Hypothalamus (tissue), 51 donors: Measurements from ENCODE around the gene RGS9BP.
A peak's percentile ranks its signal among the peaks of the same experiment; 100 is the strongest.

Source experiments
- DNase-seq, 51 donors: peaks; one replicate each; lab custom pipeline; 2025; lab: John Stamatoyannopoulos, UW

RGS9BP gene

DNA sequence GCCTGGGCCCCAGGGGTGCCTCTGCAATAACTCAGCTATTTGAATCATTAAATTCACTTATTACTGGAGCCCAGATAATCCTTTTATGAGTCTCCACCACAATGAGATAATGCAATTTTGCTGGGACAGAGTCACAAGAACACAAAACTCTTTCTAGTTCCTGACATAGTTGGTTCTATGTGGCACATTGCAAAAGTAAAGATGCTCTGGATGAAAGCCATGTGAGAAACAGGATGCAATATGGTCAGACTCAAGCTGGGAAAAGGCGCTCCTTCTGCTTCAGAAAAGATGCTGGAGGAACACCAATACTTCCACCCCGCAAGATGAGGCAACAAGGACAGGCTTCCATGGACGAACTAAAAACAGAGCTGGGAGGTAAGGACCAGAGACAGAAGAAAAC, 6.3 kb upstream of the RGS9BP start:
- DNase-seq: no peak

DNA sequence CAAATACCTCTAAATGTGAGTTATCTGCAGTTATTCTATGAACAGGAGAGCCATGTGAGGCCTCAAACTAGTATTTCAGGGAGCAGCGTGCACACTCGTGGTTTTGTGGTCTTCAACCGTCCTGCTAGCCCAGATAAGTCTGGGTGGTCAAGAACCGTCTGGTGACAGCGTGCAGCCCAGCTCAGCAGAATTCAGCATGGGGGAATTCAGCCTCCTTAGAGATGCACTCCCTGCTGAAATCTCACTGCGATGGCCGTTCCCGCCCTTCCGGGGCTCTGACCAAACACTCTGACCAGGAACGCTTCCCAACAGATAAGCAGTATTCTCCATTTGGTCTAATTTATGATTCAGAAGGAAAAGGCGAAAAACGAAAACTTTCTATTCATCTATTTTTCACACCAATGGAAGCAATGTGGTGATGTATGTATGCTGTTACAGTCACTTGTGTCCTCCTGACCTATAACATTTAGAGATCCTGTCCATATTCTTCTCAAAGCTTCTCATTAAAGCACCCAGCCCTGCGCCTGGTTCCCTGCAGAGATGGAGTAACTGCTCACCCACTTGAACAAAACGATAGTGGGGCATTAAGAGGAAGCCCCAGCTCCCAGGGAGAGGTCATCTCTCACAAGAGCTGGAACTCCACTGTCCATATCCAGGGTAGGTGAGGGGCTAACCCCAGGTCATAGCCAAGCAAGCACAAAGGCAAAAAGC, 3.6 kb upstream of the RGS9BP start:
- no peak for DNase-seq

DNA sequence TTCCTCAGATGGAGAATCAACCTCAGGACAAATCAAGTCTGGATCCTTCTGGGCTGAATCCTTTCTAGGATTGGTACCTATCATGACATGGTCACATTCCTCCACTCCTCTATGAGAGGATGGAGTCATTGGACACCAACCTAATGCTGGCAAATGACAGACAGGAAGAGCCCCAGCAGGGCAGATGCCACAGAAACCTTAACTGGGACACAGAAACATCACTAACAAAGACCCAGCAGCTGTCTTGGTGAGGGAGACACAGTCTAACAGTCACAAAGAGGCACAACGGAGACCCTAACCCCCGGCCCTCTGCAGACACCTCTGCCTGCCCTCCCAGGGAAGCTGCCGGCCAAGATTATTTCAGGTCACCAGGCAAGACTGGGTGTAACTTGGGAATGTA, 2.8 kb upstream of the RGS9BP start:
- DNase-seq: no peak

DNA sequence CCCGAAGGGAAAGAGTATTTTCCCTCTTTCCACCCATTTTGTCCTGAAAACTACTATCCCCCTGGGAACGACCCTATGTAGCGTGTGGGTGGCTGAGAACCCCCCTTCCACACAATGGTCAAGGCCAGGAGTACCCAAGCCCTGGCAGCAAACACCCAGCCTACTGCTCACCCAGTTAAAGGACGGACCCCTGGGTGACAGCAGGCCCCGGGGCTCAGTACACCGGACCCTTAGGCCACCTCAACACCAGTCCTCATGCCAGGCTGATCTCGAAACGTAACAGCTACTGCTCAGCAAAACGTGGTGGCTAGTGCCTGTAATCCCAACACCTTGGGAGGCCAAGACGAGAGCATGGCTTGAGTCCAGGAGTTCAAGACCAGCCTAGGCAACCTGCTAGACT, 2.1 kb upstream of the RGS9BP start:
- DNase-seq: no peak

DNA sequence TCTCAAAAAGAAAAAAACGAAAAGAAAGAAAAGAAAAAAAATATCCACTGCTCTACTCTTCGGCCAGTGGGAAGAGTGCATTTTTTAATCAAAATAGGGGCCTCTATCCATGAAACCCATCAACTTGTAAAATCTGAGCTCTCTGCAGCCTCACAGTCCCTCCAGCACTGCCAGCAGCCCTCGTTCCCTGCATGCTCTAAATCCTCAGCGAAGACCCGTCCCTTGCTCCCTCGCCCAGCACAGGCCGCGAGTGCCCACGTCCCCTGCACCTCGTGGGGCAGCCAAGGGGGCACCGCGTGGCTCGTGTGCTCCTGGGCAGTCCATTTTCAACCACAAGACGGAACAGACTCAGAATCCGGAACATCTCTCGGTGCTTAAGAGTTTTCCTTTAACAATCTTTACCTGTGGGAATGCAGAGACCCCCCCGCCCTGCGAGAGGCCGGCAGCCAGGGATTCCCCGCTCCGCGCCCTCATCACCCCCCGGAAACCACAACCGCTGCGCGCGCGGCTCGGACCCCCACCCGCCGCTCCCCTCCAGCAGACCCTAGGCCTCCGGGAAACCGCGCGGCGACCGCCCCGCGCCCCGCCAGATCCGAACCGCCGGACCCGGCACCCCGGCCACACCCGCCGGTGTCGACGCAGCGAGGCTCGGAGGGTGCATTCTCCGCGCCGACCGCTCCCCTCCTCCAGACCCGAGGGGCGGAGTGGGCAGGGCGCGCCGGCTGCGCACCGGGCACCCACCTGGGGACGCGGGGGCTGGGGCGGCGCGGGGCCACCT, 1.3 kb upstream of the RGS9BP start:
- peak in 1 of 51 donors; percentile 29 for DNase-seq

DNA sequence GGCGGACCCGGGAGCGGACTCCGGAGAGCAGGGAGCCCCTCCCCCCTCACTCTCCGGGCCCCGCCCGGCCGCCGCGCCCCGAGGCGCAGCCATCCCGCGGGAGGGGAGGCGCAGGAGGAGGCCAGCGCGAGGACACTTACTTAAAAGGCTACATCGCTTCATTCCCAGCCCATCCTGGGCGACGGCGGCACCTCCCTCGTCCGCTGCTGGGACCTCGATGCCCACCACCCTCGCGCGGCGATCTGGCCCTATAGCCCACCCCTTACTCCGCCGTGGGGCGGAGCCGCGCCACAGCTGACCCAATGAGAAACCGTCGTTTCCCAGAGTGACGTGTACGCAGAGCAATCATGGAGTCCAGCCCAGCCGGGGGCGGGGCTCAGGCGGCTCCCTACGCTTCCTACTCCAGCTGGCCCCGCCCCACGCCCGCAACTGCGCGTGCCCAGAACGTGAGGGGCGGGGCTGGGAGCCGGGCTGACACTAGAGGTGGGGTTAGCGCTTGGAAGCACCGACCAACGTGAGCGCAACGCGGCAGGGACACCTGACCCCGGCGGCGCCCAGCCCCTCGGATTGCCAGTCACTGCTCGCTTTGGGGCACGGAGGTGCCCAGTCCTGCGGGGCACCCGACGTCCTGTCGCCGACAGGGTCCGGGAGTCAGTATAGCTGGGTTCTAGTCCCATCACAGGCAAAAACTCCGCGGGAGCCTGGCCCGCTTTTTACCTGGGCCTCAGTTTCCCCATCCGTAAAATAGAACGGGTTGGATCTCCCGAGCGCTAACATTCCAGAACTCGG, 523 bp upstream of the RGS9BP start, which contains the start of gene ANKRD27:
TSS of gene ANKRD27 (minus strand) at position 250 of the 789 bp plus-strand sequence. CDS start 16,165 bp downstream, outside the sequence.
- peak; percentile 60 to 99 (median 95) for DNase-seq

DNA sequence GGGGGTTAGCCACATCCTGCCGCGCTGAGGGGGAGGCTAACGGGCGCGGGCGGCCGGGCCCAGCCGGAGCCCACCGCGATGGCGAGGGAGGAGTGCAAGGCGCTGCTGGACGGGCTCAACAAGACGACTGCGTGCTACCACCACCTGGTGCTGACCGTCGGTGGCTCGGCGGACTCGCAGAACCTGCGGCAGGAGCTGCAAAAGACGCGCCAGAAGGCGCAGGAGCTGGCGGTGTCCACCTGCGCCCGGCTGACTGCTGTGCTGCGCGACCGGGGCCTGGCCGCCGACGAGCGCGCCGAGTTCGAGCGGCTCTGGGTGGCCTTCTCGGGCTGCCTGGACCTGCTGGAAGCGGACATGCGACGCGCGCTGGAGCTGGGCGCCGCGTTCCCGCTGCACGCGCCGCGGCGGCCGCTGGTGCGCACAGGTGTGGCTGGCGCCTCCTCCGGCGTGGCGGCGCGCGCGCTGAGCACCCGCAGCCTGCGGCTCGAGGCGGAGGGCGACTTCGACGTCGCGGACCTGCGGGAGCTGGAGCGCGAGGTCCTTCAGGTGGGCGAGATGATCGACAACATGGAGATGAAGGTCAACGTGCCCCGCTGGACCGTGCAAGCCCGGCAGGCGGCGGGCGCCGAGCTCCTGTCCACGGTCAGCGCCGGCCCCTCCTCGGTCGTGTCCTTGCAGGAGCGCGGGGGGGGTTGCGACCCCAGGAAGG, 692 bp downstream of the RGS9BP start:
- DNase-seq: peak in 1 of 51 donors; percentile 5

DNA sequence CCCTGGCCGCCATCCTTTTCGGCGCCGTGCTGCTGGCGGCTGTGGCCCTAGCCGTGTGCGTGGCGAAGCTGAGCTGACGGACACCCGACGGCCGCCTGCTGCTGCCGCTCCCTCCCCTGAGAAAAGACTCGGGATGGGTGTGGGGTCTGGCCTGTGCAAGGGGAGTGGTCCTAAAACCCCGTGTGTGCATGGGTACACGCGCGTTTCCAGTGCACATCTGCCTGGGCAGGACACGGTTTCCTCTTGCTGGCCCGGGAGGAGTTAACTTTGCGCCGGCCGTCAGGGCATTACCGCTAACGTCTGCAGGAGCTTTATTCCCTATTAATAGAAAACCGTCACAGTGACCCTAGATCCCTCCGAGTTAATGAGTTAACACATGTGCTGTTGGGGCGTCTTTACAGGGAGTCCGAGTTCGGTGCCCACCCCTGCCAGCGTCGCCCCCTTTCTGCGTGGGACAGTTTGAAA, 1.3 kb downstream of the RGS9BP start:
- DNase-seq: no peak

DNA sequence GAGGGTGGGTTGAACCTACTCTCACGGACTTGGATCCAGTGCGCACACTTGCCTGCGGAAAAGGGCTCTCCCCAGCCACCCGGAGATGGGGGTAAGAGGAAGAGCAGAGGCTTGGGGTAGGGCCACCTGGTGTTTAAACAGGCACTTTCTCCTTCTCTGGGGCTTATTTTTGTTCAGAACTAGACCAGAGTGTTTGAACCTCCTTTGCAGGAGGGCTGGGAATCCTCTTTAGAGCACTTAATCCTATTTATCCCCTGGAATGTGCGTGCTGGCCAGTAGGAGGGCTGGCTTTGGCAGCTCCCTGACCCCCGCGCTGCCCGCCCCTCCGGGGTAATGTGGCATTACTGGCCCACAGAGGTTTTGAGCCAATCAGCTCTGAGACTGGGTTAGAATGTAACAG, 2.0 kb downstream of the RGS9BP start:
- peak in 1 of 51 donors; percentile 21 for DNase-seq

DNA sequence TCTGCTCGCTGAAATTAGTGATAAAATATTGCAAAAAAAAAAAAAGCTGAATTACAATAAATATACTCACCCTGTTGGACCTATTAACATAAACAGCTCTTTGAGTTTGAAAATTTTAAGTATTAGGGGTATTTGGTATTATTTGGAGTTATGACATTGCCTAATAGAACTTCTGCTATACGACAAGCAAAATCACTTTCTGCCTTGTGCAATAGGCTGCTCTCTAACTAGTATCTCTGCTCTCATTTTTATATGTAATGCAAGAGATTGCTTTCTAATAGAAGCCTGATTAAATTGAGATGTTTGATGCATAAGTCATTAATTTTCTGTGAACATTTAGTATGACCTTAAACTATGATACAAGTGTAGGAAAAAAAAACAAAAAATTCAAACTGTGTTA, 5.3 kb downstream of the RGS9BP start:
- no peak for DNase-seq

DNA sequence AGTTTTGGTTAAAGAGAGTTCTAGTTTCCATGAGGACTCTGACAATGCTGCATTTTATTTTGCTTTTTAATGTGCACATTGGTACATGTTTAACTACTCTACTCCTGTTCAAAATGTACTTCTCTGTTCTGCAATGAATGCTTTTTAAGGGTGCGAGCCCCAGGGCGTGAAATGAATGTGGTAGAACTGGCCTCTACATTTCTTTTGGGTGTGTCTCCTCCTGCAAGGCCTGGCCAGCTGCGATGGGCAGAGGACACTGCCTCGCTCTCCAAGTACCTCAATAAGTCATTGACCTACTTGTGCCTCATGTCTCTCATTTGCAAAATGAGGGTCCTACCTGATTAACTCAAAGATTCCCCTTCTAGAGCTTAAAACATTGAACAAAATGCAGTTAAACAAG, 6.7 kb downstream of the RGS9BP start:
- DNase-seq: no peak

DNA sequence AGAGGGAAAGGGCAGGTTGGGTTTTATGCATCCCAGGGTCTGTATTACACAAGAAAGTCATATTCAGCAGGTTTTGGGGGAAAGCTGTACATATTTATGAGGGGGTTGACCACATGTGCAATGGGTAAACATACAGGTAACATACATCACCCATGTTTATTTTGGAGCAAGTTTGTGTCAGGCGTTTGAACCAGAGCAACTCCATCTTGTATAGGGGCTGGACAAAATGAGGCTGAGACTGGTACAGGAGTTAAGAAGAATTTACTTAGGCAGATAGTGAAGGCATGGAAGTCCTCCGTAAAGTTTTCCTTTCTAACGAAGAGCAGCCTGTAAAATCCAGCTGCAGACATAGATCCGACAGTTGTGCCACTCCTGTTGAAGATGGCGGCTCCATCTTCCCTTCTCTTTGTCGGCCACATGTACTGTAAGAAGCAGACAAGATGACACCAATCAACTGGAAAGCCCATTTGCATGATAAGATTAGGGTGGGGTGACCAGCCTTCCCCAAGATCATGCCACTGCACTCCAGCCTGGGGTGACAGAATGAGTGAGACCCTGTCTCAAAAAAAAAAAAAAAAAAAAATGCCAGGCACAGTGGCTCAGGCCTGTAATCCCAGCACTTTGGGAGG, 11.3 kb downstream of the RGS9BP start:
- no peak for DNase-seq

DNA sequence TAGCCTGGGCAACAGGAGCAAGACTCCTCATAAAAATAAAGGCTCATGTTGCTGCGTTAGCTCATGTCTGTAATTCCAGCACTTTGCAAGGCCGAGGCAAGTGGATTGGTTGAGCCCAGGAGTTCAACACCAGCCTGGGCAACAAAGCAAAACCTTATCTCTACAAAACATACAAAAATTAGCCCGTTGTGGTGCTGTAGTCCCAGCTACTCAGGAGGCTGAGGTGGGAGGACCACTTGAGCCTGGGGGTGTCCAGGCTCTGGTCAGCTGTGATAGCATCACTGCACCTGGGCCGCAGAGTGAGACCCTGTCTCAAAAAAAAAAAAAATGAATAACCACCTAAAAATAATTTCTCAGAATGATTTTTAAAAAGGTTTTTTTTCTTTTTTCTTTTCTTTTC, 12.0 kb downstream of the RGS9BP start:
- DNase-seq: no peak

DNA sequence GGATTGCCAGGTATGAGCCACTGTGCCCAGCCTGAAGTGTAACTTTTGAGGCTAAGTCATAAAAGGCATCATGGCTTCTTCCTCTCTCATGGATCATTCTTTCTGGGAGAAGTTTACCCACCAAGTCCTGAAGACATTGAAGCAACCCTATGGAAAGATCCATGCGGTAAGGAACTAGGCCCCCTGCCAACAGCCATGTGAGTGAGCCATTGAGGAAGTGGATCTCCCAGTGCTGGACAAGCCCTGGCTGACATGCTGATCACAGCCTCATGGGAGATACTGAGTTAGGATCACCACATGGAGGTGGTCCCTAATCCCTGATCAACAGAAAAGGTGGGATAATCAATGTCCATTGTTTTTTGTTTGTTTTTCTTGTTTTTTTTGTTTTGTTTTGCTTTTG, 12.7 kb downstream of the RGS9BP start:
- DNase-seq: no peak

DNA sequence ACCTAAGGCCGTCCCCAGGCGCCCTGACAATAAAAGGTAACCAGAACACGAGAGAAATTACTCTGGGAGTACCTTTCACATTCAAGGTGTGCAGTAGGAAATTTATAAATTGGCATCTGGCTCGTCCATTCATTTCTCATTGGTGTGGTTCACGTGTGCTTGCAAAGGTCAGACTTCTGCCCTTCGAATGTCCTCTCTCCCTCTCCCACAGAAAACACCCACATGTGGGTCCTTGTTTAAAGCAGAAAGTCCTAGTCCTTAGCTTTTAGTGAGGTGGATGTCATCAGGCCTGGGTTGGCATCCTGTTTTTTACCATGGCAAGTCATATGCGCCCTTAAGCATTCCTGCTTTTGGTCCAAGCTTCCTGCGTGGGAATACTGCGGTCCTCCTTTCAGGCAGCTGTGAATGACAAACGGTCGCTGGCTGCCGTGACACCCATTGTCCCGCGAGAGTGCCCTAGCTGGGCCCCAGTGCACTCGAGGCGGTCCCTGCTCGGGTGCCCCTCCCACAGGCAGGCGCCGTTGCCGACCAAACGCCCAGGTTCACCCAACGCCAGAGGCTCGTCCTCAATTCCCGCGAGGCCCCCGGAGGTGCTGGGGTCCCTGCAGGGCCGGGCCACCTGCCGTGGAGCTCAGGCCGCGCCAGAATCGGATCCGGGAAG, 15.8 kb downstream of the RGS9BP start, which contains the start of gene NUDT19:
TSS of gene NUDT19 (plus strand) at position 531 of the 661 bp plus-strand sequence. CDS start 140 bp downstream, outside the sequence.
- DNase-seq: peak in 50 of 51 donors; percentile 20 to 90 (median 72)

DNA sequence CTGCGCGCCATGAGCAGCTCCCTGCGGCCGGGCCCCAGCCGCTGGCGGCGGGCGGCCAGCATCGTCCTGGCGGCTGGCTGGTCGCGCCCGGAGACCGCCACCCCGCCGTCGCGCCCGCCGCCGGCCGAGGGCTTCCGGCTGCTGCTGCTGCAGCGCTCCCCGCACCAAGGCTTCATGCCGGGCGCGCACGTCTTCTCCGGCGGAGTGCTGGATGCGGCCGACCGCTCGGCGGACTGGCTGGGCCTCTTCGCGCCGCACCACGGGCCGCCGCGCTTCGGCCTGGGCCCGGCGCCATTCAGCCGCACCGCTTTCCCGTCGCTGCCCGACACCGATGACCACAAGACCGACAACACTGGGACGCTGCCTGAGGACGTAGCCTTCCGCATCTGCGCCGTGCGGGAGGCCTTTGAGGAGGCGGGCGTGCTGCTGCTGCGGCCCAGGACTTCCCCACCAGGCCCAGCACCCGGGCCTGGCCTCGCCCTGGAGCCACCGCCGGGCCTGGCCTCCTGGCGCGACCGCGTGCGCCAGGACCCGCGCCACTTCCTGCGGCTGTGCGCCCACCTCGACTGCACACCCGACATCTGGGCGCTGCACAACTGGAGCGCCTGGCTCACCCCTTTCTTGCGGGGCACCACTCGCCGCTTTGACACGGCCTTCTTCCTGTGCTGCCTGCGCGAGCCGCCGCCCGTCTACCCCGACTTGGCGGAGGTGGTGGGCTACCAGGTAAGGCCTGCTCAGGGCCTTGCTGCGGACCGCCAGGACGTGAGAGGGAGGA, 16.5 kb downstream of the RGS9BP start:
- peak in 42 of 51 donors; percentile 10 to 74 (median 48) for DNase-seq

DNA sequence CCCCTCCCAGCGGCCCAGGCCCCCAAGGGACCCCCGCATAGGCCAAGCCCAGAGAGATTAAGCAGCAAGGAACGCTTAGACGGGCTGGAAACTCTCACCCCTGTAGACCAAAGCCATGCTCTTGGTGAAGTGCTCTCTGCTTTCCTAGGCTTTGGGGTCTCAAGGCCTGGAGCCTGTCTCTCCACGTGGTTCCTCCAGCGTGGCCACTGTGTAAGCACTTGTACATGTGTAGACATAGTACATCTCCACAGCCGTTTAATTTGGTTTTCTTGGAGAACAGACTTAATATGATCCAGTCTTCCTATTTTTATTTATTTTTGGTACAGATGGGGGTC, 17.0 kb downstream of the RGS9BP start:
- DNase-seq: no peak
